GM20000 (cell line): ENCODE measurements around the gene DVL3.

ENCODE experiments used
- DNase-seq: peaks from one replicate; pipeline ENCODE4 v3.0.0; 2012; ENCODE audit warnings: low spot score
- TF ChIP-seq, protein P1 (sequence below): IDR thresholded peaks from 2 replicates; pipeline ENCODE4 v1.5.1; 2012; ENCODE audit warnings: mild to moderate bottlenecking, control low read depth; ENCODE audit errors: extremely low read depth, missing control alignments

The DVL3 gene

DNA sequence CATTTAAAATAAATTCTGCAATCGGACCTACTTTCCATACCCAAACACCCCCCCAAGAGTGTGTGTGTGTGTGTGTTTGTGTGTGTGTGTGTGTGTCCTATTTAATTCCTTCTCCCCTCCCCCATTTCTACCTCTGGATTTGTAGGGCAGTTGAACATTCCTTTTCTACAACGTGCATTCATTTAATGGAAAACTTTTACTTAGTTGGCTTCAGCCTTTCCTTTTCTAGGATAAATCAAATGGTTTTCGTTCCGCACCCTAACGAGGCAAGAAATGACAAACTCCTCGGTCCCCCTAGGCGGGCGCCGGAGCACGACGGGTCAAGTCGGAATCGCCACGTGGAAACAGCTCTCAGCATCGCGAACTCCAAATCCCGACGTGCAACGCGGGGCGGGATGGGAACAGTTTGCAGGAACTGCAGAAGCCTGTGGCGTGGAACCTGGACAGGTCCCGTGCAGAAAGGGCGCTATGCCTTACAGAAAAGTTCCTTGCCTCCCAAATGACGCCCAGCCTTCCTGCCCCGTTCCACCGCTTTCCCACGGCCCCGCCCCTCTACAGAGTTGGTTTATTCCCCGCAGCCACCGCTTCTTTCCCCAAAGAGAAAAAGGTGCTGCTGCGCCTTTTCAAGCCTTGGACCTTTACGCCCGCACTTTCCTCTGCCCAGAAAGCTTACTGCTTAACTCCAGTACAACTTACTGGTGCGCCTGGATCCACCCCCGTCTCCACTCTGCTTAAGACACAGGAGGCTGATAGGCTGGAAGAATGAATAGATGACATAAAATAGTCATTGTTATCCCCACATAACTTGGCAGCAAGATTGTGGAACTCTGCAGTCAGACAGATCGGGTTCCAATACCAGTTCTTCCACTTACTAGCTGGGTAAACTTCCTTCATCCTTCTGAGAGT lies 21.1 kb upstream of the DVL3 start:
- TF ChIP-seq, protein P1, sequence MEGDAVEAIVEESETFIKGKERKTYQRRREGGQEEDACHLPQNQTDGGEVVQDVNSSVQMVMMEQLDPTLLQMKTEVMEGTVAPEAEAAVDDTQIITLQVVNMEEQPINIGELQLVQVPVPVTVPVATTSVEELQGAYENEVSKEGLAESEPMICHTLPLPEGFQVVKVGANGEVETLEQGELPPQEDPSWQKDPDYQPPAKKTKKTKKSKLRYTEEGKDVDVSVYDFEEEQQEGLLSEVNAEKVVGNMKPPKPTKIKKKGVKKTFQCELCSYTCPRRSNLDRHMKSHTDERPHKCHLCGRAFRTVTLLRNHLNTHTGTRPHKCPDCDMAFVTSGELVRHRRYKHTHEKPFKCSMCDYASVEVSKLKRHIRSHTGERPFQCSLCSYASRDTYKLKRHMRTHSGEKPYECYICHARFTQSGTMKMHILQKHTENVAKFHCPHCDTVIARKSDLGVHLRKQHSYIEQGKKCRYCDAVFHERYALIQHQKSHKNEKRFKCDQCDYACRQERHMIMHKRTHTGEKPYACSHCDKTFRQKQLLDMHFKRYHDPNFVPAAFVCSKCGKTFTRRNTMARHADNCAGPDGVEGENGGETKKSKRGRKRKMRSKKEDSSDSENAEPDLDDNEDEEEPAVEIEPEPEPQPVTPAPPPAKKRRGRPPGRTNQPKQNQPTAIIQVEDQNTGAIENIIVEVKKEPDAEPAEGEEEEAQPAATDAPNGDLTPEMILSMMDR = no peak
- peak; percentile 68 for DNase-seq

DNA sequence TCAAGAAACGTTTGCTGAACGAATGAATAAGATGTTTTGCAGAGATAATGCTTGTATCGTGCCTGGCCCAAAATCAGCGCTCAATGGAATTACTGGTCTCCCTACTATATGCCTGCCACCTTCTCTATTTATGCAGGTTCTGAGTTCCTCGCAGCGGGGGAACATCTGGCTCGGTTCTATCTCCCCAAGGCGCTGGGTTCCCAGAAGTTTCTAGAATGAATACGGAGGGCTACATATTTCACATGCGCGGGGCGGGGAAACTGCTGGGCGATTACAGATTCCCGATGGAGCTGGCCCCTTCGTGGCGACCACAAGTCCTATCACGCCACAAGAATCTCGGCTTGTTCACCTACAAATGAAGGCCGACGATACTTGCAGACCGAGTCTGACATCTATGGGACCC lies 20.4 kb upstream of the DVL3 start:
- no peak for DNase-seq
- TF ChIP-seq, protein P1 = no peak

DNA sequence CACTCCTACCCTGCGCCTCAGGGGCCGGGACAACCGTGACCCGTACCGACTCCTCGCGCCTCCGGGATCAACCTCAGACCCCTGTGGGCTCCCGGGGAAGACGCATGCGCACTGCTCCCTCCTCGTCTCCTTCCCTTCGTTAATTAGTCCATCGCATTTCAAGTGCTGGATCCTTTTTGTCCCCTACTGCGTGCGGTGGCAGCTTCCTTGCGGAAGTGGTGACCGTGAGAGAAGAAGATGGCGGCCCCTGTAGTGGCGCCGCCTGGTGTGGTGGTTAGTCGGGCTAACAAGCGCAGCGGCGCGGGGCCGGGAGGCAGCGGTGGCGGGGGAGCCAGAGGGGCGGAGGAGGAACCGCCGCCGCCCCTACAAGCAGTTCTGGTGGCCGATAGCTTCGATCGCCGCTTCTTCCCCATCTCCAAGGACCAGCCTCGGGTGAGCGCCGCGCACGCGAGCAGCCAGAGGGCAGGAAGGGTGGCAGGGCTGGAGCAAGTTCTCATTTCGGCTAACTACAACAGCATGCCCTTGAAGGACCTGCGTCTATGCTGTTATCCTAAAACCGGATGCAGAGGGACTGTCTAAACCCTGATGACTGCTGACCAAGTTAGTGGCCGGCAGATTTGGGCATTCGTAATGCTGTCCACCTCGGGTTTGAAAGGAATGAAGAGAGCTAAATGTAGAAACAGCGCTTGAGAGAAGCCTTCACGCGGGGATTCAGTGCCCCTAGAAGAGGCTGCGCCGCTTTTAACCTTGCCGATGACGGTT lies 19.8 kb upstream of the DVL3 start, which contains the start of gene EIF2B5:
EIF2B5 (plus strand) TSS at position 210 of the 762 bp plus-strand sequence; CDS start at position 238, 28 bp downstream.
- peak; percentile 88 for DNase-seq
- TF ChIP-seq, protein P1 = no peak

DNA sequence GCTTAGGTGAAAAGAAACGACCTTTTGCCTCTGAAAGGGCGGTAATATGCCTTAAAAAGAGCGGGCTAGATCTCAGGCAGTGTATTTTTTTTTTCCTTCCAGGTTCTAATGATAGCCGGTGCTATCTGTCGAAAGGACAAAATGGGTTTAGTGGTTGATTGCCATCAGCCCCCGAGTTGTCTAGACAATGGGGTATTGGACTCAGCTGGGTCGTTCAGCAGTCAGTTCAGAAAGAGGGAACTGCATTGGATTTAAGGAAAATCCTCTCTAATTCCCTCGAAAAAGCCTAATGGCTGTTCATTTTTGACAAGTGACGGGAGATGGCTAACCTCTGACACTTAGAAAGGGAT lies 19.3 kb upstream of the DVL3 start:
- DNase-seq = no peak
- TF ChIP-seq, protein P1 = no peak

DNA sequence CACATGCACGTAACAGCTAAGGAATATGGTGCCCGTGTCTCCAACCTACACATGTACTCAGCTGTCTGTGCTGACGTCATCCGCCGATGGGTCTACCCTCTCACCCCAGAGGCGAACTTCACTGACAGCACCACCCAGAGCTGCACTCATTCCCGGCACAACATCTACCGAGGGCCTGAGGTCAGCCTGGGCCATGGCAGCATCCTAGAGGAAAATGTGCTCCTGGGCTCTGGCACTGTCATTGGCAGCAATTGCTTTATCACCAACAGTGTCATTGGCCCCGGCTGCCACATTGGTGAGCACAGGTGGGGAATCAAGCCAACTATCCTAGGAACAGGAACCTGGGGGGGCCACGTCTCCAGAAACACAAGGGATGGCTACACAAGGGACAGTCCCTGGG lies 14.7 kb upstream of the DVL3 start:
- TF ChIP-seq, protein P1 = no peak
- no peak for DNase-seq

DNA sequence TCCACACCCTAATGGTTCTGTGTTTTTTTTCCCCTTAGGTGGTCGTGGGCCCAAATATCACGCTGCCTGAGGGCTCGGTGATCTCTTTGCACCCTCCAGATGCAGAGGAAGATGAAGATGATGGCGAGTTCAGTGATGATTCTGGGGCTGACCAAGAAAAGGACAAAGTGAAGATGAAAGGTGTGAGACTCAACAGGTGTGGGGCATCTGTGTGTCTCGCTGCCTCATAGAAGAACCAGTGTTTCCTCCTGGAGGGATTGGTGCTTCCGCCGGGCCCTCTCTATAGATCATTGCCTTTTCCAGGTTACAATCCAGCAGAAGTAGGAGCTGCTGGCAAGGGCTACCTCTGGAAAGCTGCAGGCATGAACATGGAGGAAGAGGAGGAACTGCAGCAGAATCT lies 13.0 kb upstream of the DVL3 start:
- no peak for DNase-seq
- TF ChIP-seq, protein P1 = no peak

DNA sequence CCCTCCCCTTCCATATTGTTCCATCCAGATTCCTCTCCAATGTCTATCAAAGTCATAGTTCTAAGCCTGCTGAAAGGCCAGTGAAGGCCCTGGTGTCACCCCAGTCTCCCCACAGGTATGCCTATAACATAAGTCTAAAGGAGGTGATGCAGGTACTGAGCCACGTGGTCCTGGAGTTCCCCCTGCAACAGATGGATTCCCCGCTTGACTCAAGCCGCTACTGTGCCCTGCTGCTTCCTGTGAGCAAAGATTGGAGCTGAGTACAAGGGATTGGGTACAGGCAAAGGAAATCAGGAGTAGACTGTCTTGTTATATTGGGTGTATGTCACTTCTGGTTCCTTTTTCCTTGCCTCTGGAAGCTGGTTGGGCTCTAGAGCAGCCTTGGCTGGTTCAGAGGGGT lies 11.8 kb upstream of the DVL3 start:
- DNase-seq = no peak
- TF ChIP-seq, protein P1 = no peak
